GM18867 (cell line): ENCODE measurements around the gene AIG1.

Source experiments
- ATAC-seq: cut with Tn5 transposase; IDR thresholded peaks from one replicate; pipeline ENCODE4 v1.9.1; 2021; ENCODE audit warnings: mild to moderate bottlenecking, moderate library complexity; ENCODE audit not compliant: unreplicated experiment

AIG1 gene

DNA sequence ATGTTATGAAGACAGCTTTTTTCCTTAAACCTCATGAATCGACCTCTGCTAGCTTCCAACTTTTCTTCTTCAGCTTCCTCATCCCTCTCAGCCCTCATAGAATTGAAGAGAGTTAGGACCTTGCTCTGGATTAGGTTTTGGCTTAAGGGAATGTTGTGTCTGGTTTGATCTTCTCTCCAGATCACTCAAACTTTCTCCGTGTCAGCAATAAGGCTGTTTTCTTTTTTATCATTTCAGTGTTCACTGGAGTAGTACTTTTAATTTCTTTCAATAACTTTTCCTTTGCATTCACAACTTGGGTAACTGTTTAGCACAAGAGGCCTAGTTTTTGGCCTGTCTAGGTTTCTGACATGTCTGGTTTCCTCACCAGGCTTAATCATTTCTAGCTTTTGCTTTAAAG lies 32.6 kb downstream of the AIG1 start:
- no peak for ATAC-seq

DNA sequence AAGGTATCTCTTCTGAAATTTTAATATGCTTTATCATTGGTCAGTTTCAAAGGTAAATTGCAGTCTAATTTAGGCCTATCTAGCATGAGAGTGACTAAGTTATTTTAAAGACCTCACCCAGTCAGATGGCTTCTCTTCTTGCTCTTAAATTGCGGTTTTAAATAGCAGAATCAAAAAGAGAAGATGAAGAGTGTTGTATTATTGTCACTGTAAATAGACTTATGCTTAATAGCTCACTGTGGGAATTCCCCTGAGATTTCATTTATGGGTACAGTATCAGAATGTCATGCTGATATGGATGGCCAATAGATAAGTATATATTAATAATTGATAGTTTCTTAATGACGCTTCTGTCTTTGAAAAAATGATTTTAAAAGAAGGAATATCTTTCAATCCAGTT lies 35.7 kb downstream of the AIG1 start:
- no peak for ATAC-seq

DNA sequence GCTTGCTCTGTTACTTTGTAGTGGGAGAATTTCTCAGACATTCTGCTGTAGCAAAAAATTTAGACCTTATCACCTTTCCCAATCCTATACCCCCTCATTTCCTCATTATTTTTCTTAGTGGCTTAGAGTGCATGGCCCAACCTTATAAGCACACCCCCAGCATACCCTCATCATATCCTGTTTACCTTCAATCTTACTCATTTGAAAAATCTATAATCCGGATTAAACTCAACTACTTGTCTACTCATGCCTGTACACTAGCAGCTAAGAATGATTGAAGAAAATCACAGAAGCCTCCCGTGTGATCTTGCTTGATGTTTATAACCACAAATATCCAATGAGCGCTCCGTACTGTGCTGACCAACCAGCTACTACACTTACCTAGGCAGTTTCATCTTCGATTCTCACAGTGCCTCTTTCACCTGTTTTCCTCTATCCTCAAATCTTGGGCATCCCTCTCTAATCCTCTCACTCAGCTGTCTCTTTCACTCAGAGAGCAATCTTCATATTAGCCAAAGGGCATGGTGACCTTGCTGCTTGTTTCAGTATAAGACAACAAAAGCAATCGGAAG lies 36.6 kb downstream of the AIG1 start:
- no peak for ATAC-seq

DNA sequence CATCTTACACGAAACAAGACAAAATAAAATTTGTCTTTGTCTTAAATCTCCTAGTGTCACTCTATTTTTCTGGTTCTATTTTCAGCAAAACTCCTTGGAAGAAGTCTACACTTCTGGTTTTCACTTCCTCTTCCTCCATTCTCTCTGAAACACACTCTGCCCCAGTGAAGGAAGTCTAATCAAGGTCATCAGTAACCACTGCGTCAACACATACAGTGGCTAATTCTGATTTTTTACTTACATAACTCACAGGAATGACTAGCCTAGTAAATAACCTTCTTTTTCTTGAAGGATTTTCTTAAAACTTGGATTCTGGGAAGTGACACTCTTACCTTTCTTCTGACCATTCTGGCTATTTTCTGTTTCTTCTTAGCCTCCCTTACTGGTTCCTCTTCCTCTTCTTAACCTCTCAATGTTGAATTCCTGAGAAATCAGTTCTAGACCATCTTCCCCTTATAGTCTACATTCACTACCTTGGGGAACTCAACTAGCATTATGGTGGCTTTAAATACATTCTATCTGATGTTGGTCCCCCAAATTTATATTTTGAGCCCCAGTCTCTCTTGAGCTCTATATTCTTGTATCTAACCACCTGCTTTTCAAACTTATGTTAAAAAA lies 37.5 kb downstream of the AIG1 start:
- peak; percentile 95 for ATAC-seq

DNA sequence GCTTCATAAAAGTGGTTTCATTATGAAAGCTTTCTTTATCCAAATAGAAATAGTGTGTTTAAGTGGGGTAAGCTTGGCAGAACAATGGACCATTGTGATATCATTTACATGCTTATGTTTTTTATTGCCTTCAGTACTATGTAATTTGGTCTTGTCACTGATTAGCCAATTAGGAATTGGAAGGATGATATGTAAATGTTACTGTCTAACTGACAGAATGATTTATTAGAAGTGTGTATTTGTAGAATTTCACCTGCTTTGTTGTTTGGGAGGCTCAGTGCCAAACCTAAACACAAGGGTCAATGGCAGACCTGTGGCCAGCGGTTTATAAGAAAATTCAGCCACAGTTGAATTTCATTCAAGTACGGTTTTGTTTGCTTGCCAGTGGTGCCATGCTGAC lies 39.0 kb downstream of the AIG1 start:
- no peak for ATAC-seq

DNA sequence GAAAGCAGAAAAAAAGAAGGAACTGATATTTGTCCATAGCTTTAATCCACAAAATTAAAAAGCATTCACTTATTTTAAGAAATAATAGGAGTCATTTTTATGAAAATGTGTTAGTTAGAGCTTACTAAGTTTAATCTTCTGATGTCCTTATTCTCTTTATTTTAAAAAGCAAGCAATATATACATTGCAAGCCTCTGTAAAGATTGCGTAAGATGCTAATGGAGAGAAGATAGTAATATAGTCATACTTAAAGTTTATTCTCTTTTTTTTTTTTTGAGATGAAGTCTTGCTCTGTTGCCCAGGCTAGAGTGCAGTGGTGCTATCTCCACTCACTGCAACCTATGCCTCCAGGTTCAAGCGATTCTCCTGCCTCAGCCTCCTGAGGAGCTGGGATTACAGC lies 39.7 kb downstream of the AIG1 start:
- no peak for ATAC-seq

DNA sequence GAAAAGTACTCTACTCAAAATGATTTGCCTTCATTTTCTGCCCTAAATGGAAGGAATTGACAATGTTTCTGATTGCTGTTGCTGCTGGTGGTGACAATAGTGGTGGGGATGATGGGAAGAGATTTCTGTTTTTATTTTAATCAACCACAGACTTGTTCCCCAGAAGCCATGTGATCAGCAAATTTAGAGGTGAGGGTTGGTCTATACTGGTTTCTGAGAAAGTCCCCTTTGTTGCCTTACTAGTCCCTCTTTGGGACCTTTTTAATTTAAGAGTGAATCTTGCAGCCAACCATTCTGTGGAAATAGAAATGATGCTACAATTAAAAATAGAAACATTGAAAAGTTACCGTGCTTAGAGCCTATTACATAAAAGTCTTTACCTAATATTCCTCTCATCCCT lies 43.2 kb downstream of the AIG1 start:
- ATAC-seq: no peak

DNA sequence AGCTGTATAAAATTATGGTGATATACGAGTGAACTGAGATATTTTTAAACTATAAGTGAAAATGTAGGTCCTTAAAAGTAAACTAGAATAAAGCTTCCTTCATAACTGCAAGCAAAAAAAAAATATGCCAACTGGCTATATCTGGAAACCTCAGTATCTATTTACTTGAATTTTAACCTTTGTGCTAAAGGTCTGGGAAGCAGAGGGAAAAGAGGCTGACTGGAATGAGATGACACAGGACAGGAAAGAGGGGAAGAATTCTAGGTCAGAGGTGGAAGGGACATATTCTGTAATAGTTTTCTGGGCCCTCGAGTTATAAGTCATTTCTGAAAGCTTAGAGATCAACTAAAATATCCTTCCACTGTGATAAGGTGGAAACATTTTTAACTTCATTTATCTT lies 46.8 kb downstream of the AIG1 start:
- ATAC-seq: no peak

DNA sequence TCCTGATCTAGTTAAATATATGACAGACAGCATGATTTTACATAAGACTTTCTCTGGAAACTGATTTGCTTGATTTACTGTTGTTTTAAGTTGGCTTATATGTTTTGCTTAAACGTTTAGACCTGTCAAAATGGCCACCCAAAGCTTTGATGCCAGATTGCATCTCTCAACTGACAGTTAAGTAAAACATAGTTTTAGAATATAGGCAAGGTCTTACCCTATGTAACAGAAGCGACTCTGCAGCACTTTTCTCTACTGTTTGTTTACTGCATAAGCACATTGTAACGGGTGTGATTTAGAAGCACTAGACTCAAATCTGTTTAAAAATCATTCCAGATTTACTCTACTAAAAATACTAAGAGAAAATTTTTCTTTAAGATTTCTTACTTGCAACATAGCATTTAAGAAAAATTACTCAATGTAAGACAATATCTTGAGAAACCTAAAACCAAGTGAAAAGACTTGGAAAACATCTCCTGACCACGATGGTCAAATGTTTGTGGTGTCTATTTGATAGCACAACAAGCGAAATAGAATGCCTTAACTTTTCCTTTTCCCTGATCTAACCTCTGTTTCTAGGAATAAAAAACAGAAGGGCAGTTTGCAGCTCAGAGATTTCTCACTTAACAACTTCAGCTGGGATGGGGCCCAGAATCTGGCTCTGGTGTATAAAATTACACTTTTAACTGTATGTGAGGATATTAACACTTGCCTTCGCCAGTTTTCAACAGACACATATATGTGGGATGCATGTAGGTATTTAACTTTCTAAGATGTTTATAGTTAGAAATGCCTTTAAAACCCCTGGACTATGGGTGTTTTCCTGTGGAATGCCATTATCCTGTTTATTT lies 47.4 kb downstream of the AIG1 start:
- ATAC-seq: no peak

DNA sequence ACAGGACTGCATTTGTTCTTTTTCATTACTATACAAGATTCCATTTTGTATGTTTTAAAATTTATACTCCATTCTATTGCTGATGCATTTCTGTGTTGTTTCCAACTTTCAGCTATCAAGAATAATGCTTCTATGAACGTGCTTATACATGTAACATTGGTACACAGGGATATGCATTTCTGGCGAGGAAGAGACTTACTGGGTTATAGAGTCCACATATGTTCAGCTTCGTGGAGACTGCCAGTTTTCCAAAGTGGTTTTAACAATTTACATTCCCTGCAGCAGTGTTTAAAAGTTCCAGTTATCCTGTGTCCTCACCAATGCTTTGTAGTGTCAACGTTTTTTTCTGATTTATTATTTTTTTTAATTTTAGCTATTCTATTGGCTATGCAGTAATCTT lies 48.5 kb downstream of the AIG1 start:
- no peak for ATAC-seq

DNA sequence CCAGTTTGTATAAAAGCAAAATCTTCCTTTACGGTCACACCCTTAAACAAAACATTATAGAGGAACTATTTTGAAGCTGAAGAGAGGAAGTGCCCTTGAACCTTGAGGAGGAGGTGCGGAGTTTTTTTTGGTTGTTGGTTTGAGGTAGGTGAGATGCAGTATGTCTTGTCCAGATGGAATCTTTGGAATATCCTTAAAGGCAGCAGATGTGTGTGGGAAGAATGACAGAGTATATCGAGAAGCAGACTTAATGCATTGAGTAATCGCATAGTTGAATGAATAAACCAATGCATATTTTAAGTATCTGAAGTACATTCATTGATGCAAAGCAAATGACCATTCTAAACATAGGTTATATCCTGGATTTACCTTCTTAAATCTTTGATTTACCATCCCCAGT lies 49.9 kb downstream of the AIG1 start:
- no peak for ATAC-seq

DNA sequence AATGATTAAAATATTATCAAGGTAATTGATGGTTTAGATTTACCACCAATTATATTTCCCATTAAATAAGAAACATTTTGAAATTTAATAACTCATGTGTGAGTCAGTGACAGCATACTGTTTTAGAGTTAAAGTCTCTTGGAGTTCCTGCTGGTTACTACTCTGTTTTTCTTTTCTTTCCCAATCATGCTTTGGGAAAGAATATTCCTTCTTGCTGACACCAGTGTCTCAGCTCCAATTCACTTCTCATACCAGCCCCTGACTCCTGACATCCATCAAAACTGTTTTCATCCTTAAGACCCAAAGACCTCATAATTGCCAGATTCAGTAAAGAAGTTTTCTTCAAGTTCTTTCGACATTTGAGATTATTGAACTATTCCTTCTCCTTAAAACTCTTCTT lies 50.3 kb downstream of the AIG1 start:
- no peak for ATAC-seq

DNA sequence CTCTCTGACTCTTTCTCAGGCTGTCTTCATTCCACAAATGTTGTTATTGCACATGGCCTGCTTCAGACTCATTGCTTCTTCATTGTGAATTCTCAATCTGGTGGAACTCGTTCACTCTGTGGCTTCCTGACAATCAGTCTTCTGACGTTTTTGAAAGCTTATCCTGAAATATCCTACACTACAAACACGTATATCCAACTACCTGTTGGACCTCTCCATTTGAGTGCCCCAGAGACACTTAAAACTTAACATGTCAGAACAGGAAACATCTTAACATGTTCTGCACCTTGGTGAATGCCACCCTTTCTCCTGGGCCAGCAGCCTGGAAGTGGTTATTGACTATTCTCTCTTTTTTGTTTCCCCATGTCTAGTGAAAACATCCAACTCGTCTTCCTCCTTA lies 50.8 kb downstream of the AIG1 start:
- no peak for ATAC-seq

DNA sequence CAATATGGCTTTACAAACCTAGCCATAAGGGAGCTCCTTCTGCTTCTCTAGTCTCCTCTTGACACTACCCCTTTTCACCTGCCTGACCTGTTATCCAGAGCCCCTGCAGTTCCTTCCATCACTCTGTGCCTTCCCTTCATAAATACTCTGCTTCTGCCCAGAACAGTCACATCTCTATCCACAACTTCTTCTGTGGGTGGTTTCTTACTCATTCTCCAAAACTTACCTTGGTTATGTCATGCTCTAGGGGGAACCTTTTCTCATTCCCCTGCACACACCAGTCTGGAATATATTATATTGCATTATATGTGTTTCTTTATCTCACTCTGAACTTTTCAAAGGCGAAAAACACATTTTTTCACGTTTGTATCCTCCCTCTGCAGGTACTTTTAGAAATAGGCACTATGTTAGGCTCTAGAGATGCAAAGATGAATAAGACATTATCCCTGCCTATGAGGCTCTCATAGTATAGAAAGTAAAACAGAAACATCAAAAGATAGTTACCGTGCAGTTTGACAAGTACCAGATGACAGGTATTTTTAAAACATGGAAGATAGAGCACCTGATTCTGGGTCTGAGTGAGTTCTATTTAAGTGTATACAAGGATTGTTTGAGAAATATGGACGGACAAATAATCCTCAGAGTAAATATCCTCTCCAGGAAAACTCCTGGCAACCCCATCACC lies 51.5 kb downstream of the AIG1 start:
- ATAC-seq: peak; percentile 79

DNA sequence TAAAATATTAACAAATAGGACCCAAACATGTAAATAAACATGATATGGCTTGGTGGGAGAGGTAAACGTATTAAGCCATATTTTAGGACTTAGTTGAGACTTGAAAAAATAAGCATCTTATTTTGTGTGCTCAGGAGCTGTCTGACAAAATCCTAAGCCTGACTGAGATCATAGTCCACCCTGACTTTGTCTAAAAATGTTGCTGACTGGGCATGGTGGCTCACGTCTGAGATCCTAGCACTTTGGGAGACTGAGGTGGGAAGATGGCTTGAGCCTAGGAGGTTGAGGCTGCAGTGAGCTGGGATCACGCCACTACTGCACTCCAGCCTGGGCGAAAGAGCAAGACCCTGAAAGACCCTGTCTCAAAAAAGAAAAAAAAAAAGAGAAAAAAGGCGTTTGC lies 52.1 kb downstream of the AIG1 start:
- no peak for ATAC-seq

DNA sequence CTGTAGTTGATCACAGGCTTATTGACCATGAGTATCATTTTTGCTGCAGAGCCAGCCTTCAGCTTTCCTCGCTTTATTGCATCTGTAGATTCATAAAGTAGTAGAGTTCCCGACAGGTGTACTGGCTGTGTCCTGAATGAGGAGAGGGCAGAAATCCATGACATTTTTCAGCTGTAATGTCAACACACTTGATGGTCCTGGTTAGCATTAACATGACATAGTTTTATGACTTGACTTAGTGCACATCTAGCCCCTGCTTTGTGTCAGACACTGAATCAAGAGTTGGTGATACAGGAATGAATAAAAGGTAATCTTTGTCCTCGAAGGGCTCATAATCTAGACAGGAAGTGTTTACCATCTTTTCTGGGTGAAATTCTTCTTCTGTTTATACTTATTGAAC lies 55.0 kb downstream of the AIG1 start:
- ATAC-seq: no peak

DNA sequence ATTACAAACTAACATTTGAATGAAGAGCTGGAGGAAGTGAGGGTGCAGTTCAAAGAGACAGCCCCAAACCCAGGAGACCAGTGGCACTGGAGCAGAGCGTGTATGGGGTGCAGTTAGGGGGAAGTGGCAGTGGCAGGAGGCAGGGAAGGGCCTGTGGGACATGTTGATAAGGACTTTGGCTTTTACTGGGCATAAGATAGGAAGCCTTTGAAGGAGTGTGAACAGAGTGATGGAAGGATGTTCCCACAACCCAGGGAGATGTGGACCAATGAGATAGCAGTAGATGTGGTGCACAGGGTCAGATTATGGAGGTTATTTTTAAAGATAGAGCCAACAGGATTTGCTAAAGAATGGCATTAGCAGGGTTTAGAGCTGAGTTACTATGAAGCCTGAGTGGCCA lies 56.4 kb downstream of the AIG1 start:
- no peak for ATAC-seq

DNA sequence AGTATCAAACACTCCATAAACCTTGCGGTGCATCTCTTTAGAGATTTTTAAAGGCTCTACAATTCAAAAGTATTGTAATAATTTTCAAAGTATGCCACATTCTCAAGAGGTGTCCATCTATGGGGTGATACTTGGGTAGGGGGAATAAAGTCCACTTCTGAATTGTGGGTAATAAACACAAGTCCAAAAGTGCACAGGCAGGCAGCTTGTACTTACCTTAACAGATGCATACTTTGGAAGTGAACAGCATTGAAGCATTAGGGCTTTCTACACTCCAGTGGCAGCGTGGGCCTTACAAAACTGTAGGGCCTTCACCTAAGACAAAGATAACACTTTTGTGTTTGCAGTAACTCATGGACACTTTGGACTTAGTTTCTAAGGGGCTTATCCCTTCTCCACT lies 58.6 kb downstream of the AIG1 start:
- ATAC-seq: no peak

DNA sequence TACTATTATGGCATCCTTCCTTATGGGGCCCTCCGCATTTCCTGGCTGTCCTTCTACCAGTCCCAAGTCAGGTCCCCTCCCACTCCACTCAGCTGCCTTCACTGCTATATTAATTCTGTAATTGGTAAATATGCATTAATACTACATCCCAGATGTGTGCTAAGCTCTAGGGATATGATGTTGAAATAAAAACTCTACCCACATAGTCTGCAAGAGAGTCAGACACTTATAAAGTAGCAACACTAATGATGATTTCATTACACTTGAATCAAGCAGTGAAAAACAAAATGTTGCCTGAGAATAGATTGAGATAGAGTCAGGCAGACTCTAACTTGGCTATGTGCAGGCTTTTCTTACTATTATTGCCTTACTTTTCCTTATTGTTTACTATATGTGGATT lies 62.4 kb downstream of the AIG1 start:
- ATAC-seq: no peak

DNA sequence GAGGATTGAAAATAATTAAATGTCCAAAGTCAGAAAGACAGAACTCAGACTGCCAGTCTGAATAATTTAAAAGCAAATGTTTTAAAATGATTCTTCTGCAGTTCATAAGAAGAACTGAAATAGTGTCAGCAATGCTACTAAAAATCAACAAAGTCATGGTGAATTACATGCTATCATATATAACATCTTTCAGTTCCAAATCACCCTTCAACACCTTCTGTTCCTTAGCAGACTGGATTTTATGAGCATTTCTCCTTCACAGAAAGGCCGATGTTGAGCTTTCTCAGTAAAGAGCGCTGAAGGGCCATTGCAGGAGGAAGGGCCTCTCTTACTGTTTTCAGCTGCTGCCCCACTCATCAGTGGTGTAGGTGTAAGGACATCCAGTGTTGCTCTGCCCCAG lies 63.3 kb downstream of the AIG1 start:
- no peak for ATAC-seq

DNA sequence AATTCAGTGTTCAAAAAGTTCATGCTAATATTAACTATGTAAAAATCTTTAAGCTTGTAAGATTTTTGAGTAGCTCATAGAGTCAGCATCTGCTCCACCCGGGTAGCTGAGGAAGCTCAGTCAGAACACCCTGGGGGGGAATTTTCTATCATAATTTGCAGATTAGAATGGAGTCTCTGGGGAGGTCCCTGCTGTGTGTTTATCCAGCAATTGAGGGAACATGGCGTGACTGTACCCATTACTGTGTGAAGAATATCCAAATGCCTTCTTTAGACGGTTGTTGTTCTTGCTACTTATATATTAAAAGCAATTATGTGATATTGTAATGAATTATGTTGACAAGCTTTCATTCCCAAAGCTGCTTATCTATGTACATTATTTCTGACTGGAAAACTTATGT lies 64.8 kb downstream of the AIG1 start:
- ATAC-seq: no peak
